Measurements from ENCODE around the gene TYRO3.
"Not testable (repeated sequence)": the region's sequence is repeated elsewhere in the genome, so short reads cannot be mapped to it uniquely, and the experiment has no call there.

TYRO3 gene

DNA sequence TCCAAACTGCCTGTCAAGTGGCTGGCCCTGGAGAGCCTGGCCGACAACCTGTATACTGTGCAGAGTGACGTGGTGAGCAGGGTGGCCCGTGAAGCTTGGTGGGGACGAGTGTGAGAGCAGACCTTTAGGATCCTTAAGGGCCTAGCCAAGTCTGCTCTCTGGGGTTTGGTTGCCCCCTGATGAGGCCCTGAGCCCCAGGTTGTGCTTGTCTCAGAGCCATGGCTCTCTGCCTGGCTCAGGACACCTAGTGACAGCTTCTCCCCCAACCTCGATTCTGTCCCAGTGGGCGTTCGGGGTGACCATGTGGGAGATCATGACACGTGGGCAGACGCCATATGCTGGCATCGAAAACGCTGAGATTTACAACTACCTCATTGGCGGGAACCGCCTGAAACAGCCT is 14.4 kb downstream of the TYRO3 start:
- DNase-seq (ENCODE audit: low spot score): no peak

- no peak for DNase-seq (ENCODE audit: low spot score)
Observed at GRCh38 chr15:41574158-41574557, 15.1 kb downstream of the TYRO3 start.

- no peak for DNase-seq (ENCODE audit: low spot score)
Observed at GRCh38 chr15:41575282-41575681, 16.3 kb downstream of the TYRO3 start.

DNA sequence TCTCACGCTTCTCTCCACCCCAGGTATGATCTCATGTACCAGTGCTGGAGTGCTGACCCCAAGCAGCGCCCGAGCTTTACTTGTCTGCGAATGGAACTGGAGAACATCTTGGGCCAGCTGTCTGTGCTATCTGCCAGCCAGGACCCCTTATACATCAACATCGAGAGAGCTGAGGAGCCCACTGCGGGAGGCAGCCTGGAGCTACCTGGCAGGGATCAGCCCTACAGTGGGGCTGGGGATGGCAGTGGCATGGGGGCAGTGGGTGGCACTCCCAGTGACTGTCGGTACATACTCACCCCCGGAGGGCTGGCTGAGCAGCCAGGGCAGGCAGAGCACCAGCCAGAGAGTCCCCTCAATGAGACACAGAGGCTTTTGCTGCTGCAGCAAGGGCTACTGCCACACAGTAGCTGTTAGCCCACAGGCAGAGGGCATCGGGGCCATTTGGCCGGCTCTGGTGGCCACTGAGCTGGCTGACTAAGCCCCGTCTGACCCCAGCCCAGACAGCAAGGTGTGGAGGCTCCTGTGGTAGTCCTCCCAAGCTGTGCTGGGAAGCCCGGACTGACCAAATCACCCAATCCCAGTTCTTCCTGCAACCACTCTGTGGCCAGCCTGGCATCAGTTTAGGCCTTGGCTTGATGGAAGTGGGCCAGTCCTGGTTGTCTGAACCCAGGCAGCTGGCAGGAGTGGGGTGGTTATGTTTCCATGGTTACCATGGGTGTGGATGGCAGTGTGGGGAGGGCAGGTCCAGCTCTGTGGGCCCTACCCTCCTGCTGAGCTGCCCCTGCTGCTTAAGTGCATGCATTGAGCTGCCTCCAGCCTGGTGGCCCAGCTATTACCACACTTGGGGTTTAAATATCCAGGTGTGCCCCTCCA is 19.1 kb downstream of the TYRO3 start:
- no peak for DNase-seq (ENCODE audit: low spot score)

- no peak for DNase-seq (ENCODE audit: low spot score)
Observed at GRCh38 chr15:41578736-41579383, 19.8 kb downstream of the TYRO3 start.

DNA sequence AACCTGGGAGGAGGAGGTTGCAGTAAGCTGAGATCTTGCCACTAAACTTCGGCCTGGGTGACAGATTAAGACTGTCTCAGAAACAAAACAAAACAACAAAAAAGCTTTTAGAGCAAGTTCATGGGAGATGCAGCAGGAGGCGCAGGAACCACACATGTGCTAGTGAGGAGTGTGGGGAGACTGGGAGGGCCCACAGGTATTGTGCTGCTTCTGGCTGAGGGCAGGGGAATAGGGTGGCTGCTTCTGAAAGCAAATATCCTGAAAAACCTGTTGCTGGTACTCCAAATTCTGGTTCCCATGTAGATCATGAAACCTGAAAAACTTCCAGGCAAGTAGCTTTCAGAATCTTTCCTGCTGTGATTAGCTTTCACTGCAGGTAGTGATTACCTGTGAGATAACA is 22.1 kb downstream of the TYRO3 start:
- DNase-seq (ENCODE audit: low spot score): no peak

- no peak for DNase-seq (ENCODE audit: low spot score)
Observed at GRCh38 chr15:41583795-41584194, 24.8 kb downstream of the TYRO3 start.

- no peak for DNase-seq (ENCODE audit: low spot score)
Observed at GRCh38 chr15:41584636-41585126, 25.7 kb downstream of the TYRO3 start.

DNA sequence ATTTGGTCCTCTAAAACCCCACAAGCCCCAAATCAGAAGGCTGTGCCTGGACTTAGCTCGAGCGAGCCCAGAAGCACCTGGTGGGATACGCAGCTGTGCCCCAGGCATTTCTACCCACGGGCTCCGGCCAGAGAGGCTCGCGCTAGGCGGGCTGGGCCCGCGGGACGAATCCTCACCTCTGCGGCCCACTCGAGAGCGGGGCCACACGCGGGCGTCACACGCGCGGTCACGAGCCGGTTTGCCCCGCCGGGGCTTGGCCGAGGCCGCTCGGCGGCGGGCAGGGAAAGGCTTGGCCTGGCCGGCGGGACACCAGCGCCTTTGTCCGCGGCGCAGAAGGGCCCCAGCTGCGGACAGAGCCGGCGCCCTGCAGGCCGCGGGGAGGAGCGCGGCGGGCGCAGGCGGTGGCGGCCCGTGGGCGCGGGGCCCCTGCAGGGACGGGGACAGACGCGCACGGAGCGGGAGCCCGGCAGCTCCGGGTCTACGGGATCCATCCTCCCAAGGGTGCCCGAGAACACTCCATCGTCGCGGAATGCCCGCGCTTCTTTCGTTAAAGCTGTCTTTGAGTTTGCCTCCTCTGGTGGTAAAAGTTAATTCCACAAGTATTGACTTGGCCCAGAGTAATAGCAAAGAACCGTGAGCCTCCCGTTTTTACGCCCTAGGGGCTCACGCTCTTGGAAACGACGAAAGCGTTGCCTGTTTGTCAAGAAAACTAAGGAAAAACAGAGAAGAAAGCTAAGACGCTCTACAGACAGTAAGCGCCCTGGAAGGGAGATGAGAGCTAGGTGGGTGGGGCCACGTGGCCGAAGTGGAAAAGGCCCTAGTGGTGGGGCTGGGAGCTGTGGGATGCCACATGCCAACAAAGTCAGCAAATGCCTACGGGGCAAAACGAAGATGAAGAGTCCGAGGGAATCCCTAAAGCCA is 26.4 kb downstream of the TYRO3 start:
- peak; percentile 71 for DNase-seq (ENCODE audit: low spot score)

- not testable (repeated sequence) for DNase-seq (ENCODE audit: low spot score)
Observed at GRCh38 chr15:41586531-41587282, 27.7 kb downstream of the TYRO3 start.

DNA sequence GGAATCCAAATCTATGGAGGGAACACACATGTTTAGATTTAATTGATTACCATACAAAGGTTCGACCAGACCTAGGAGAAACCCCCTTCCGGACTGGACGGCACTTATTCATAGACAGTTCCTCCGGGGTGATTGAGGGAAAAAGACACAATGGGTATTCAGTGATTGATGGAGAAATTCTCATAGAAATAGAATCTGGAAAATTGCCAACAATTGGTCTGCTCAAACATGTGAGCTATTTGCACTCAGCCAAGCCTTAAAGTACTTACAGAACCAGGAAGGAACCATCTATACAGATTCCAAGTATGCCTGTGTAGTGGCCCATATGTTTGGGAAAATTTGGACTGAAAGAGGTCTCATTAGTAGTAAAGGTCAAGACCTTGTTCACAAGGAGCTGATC is 30.0 kb downstream of the TYRO3 start:
- not testable (repeated sequence) for DNase-seq (ENCODE audit: low spot score)

DNA sequence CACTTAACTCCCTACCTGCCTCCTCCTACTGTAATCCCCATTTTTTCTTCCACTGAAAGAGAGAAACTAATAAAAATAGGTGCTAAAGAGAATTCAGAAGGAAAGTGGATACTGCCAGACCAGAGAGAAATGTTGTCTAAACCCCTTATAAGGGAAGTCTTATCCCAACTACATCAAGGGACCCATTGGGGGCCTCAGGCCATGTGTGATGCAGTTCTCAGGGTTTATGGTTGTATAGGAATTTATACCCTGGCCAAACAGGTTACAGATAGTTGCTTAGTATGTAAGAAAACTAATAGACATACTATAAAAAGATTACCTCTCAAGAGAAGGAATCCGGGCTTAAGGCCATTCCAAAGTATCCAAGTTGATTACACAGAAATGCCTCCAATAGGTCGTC is 30.6 kb downstream of the TYRO3 start:
- not testable (repeated sequence) for DNase-seq (ENCODE audit: low spot score)

DNA sequence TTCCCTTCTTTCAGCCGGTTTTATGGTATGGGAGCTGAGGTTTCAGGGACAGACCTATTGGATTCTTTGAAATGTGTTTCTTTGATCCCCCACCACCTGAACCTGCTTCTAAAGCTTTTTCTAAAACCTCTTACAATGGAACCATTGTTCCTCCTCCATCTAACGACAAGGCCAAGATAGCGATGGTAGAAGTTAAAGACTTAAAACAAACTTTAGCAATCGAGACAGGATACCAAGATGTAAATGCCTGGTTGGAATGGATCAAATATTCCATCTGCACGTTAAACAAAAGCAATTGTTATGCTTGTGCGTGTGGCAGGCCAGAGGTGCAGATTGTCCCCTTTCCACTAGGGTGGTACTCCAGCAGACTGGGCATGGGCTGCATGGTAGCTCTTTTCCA is 32.2 kb downstream of the TYRO3 start:
- not testable (repeated sequence) for DNase-seq (ENCODE audit: low spot score)

DNA sequence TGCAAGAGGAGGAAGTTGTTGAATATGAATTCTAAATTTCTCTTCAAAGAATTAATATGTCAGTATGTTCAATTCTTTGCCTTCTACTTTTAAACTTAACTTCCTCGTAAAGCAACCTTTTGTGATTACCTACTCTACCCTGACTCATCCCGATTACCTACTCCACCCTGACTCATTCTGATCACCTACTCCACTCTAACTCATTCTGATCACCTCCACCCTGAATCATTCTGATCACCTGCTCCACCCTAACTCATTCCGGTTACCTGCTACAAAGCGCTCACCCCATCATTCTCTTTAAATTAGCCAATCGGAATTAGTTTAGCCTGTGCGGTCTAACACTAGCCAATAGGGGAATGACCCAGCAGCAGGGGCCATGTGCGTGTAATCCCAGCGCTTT is 33.7 kb downstream of the TYRO3 start:
- DNase-seq (ENCODE audit: low spot score): not testable (repeated sequence)

DNA sequence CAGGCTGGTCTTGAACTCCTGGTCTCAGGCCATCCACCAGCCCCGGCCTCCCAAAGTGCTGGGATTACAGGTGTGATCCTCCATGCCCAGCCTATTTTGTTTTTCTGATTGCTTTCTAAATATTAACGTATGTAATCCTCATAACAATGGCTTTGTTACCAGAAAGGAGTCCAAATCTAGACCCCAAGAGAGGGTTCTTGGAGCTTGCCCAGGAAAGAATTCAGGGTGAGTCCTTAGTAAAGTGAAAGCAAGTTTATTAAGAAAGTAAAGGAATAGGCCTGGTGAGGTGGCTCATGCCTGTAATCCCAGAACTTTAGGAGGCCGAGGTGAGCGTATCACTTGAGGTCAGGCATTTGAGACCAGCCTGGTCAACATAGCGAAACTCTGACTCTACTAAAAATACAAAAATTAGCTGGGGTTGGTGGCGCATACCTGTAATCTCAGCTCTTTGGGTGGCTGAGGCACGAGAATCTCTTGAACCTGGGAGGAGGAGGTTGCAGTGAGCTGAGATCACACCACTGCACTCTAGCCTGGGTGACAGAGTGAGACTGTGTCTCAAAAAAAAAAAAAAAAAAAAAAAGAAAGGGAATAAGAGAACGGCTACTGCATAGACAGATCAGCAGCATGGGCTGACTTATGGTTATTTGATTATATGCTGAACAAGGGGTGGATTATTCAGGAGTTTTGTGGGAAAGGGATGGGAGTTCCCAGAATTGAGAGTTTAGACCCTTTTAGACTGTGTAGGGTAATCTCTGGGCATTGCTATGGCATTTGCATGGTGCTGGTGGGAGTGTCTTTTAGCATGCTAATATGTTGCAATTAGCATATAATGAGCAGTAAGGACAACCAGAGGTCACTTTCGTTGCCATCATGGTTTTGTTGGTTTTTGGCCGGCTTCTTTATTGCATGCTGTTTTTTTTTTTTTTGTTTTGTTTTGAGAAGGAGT is 36.1 kb downstream of the TYRO3 start:
- no peak for DNase-seq (ENCODE audit: low spot score)

DNA sequence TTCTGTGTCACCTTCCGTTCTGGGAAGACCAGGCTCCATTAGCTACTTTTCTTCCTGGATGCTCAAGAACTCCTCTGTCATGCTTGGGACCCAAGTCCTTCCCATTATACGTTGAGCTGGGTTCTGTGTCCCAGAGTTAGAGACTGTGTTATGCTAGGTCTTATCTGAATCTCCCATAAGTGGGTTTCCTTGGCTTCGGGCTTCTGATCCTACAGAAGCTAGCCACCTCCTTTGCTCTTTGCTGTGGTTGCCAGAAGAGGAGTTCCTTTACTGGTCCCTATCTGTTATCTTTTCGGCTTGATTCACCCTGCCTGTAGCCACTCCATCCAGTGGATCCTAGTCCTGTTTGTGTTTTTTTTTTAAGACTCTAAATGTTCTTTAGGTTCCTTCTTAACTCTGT is 38.0 kb downstream of the TYRO3 start:
- DNase-seq (ENCODE audit: low spot score): no peak

- no peak for DNase-seq (ENCODE audit: low spot score)
Observed at GRCh38 chr15:41597787-41598186, 38.8 kb downstream of the TYRO3 start.

GRCh38 chr15:41599061-41599460 is 40.0 kb downstream of the TYRO3 start:
- no peak for DNase-seq (ENCODE audit: low spot score)

- no peak for DNase-seq (ENCODE audit: low spot score)
Observed at GRCh38 chr15:41603411-41603935, 44.5 kb downstream of the TYRO3 start.

Measured in AG08395 (cell line).